ENCODE data around the gene GBGT1. TPM values are rescaled to one million over a fixed set of nuclear protein-coding genes. Genes with fewer than 3 reads are reported as not detected.

The GBGT1 gene
- total and polyA plus RNA-seq, 10 donors: 9.2 to 52.8 (median 30.7) TPM

DNA sequence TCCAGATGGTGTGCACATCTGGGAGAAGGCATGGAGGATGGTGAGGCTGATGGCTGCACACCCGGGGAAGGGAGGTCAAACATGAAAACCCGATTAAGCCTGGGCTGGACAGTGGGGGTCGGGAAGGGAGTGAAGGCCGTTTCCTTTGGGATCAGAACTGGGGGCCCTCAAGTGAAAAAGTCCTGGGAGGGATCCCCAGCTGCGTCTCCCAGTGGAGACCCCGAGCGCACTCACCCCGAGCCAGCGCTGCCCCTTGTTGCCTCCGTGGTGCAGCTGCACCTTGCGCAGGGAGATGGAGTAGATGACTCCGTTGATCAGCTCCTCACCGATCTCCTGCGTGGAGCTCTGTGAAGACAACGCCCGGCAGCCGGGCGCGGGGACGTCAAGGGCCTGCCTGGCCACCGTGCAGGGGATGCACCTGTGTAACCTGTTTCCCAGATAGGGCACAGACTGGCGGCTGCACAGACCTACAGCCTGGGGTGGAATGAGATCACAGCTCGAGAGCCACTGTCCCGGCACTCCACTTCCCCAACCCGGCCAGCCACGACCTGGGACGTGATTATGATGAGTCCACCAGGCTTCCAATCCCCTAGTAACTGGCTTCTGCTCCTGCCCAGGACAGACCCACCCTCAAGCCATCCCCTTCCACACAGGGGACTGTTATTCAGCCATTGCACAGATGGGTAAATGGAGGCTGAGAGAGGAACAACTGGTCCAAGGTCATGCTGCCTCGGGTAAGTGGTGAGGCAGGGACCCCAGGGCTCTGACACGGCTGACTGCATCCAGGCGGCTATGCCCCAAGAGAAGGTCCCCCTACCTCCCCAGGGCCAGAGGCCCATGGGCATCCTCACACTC lies 51.7 kb downstream of the GBGT1 start:
- WGBS, 5 donors: 71 to 79% (median 77%) methylated on average over 20 to 30 of the region's 30 CpGs
- Histone ChIP-seq H3K9me3 (no peaks in the 10 kb centered on the region), H3K27me3 (replicated peaks in 1 of 7) (no peaks in the 10 kb centered on the region), H3K4me1 (peaks cover 41 to 62% (median 54%) of the 10 kb centered on the region in 6 donors), H3K27ac (peak overlapping the region in 5 of 8 donors; percentile 53 to 95 (median 70)), H3K4me3 (peak overlapping the region in 1 of 8 donors; percentile 13), H3K36me3 (peaks cover 4 to 52% (median 43%) of the 10 kb centered on the region in 6 donors)
- TF ChIP-seq, protein P1, sequence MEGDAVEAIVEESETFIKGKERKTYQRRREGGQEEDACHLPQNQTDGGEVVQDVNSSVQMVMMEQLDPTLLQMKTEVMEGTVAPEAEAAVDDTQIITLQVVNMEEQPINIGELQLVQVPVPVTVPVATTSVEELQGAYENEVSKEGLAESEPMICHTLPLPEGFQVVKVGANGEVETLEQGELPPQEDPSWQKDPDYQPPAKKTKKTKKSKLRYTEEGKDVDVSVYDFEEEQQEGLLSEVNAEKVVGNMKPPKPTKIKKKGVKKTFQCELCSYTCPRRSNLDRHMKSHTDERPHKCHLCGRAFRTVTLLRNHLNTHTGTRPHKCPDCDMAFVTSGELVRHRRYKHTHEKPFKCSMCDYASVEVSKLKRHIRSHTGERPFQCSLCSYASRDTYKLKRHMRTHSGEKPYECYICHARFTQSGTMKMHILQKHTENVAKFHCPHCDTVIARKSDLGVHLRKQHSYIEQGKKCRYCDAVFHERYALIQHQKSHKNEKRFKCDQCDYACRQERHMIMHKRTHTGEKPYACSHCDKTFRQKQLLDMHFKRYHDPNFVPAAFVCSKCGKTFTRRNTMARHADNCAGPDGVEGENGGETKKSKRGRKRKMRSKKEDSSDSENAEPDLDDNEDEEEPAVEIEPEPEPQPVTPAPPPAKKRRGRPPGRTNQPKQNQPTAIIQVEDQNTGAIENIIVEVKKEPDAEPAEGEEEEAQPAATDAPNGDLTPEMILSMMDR (IDR thresholded peaks at IDR 0.05 in 8 of 11, conservative IDR thresholded peaks at IDR 0.05 in 3 of 11): no peak
- TF ChIP-seq POLR2A (IDR thresholded peaks at IDR 0.05) (no peak), POLR2AphosphoS5 (IDR thresholded peaks at IDR 0.05) (no peak)
- peak; percentile 67 for DNase-seq
- intact Hi-C loops (cut with DNase I; ENCODE audit: low total_unique reads): no loop called here

DNA sequence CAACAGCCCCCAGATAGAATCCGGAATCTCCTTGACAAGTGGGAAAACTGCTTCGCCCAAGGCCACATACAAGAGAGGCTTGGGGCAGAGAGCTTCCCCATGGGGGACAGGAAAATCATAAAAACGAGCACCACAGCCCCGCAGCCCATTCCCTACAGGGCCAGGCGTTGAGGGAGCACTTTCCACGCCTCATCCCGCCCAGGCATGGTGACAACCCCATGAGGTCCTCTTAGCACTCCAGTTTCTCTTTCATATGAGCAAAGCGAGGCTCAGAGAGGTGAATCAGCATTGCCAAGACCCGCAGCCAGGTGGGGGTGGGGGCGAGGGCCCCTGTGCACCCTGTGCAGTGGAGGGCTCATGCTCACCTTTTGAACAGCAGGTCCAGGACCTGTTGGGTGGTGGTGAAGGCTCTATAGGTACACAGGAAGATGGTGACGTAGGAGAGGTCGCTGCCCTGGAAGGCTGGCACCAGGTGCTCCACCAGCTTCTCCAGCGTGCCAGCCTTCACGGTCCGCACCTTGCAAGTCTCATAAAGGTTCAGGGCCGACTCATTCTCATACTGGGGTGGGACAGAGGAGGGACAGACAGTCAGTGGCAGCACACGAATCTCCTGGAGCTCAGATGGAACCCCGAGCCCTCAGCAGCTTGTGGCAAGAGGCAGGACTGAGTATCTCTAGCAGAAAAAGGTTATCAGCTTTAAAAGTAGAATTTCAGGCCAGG lies 53.6 kb downstream of the GBGT1 start:
- peaks cover 10 to 70% (median 60%) of the 10 kb centered on the region in 6 donors for H3K36me3 ChIP-seq
- H3K9me3 ChIP-seq: no peaks in the 10 kb centered on the region
- H3K27me3 ChIP-seq (replicated peaks in 1 of 7): no peaks in the 10 kb centered on the region
- H3K4me1 ChIP-seq: peaks cover 29 to 42% (median 35%) of the 10 kb centered on the region in 6 donors
- intact Hi-C loops (cut with DNase I; ENCODE audit: low total_unique reads): no loop called here
- WGBS, 5 donors: 92 to 95% (median 92%) methylated on average over 11 to 18 of the region's 18 CpGs
- TF ChIP-seq POLR2AphosphoS5 (IDR thresholded peaks at IDR 0.05): peak in 1 of 3 donors; percentile 8
- TF ChIP-seq POLR2A (IDR thresholded peaks at IDR 0.05): no peak
- TF ChIP-seq, protein P1 (IDR thresholded peaks at IDR 0.05 in 8 of 11, conservative IDR thresholded peaks at IDR 0.05 in 3 of 11): no peak
- no peak overlapping the region for H3K4me3 ChIP-seq
- DNase-seq: peak; percentile 13
- H3K27ac ChIP-seq: no peak overlapping the region

DNA sequence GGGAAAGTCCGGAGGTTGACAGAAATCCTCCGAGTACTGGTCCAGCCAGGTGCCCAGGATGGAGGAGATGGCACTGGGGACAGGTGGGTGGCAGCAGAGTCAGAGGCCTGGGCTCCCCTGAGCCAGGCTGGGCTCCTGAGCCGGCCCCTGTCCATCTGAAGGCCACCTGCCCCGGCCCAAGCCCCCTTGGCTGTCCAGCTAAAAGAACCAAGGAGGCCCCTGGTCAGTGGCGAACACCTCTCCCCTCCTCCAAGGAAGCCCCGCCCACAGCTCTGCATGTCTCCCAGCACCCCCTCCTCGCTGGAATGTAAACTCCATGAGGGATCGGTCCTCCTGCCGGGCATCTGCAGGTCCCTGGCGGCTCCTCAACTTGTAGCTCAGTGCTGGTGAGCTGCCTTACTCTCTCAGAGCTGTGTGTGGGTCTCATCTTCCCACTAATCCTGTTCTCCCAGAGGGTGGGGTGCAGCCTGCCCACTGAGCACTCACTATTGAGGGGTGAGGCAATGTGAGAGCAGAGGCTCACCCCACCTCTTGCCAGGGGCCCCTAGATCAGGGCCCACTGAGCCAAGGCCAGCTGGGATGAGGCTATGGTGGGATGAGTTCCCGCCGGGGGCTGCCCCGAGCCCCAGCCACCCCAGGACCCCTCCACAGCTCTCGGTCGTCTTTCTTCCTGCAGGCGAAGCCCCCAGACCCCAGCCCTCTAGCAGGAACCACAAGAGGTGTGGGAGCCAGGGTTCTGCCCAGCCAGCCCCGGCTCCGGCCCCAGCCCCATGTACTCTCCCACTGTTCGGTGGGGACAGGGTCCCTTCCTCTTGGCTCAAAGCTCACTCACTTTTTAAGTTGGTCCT lies 54.7 kb downstream of the GBGT1 start:
- H3K9me3 ChIP-seq: no peaks in the 10 kb centered on the region
- WGBS, 5 donors: 95 to 98% (median 97%) methylated on average over 7 to 19 of the region's 19 CpGs
- TF ChIP-seq POLR2AphosphoS5 (IDR thresholded peaks at IDR 0.05): no peak
- TF ChIP-seq, protein P1 (IDR thresholded peaks at IDR 0.05 in 8 of 11, conservative IDR thresholded peaks at IDR 0.05 in 3 of 11): no peak
- TF ChIP-seq POLR2A (IDR thresholded peaks at IDR 0.05): no peak
- DNase-seq: peak; percentile 67
- H3K36me3 ChIP-seq: peaks cover 10 to 80% (median 71%) of the 10 kb centered on the region in 6 donors
- no peaks in the 10 kb centered on the region for H3K27me3 ChIP-seq (replicated peaks in 1 of 7)
- intact Hi-C loops (cut with DNase I; ENCODE audit: low total_unique reads): no loop called here
- no peak overlapping the region for H3K4me3 ChIP-seq
- H3K27ac ChIP-seq: no peak overlapping the region
- peaks cover 18 to 34% (median 24%) of the 10 kb centered on the region in 6 donors for H3K4me1 ChIP-seq

Data from spleen (tissue), 11 donors.